ENCODE data around the gene NUP93.

Gene NUP93

GRCh38 chr16:56824804-56825203 is 94.9 kb downstream of the NUP93 start:
- no peak for TF ChIP-seq CTCF (IDR thresholded peaks at IDR 0.05; ENCODE audit: low read depth, low read length, missing control alignments)
- in situ Hi-C loops (cut with HindIII; ENCODE audit: low sequenced_read_pairs): no loop called here
- DNase-seq (ENCODE audit: low read depth): no peak
- no peak overlapping the region for H3K4me3 ChIP-seq (ENCODE audit: low read depth, low read length)

GRCh38 chr16:56825826-56826225 is 95.9 kb downstream of the NUP93 start:
- no peak overlapping the region for H3K4me3 ChIP-seq (ENCODE audit: low read depth, low read length)
- TF ChIP-seq CTCF (IDR thresholded peaks at IDR 0.05; ENCODE audit: low read depth, low read length, missing control alignments): no peak
- DNase-seq (ENCODE audit: low read depth): no peak
- in situ Hi-C loops (cut with HindIII; ENCODE audit: low sequenced_read_pairs): no loop called here

GRCh38 chr16:56828647-56829046 is 98.7 kb downstream of the NUP93 start:
- no peak overlapping the region for H3K4me3 ChIP-seq (ENCODE audit: low read depth, low read length)
- in situ Hi-C loops (cut with HindIII; ENCODE audit: low sequenced_read_pairs): no loop called here
- TF ChIP-seq CTCF (IDR thresholded peaks at IDR 0.05; ENCODE audit: low read depth, low read length, missing control alignments): no peak
- no peak for DNase-seq (ENCODE audit: low read depth)

GRCh38 chr16:56830669-56831068 is 100.7 kb downstream of the NUP93 start:
- no peak for TF ChIP-seq CTCF (IDR thresholded peaks at IDR 0.05; ENCODE audit: low read depth, low read length, missing control alignments)
- DNase-seq (ENCODE audit: low read depth): no peak
- in situ Hi-C loops (cut with HindIII; ENCODE audit: low sequenced_read_pairs): no loop called here
- H3K4me3 ChIP-seq (ENCODE audit: low read depth, low read length): no peak overlapping the region

GRCh38 chr16:56832768-56833167 is 102.8 kb downstream of the NUP93 start:
- no peak for DNase-seq (ENCODE audit: low read depth)
- in situ Hi-C loops (cut with HindIII; ENCODE audit: low sequenced_read_pairs): no loop called here
- TF ChIP-seq CTCF (IDR thresholded peaks at IDR 0.05; ENCODE audit: low read depth, low read length, missing control alignments): no peak
- H3K4me3 ChIP-seq (ENCODE audit: low read depth, low read length): no peak overlapping the region

- TF ChIP-seq CTCF (IDR thresholded peaks at IDR 0.05; ENCODE audit: low read depth, low read length, missing control alignments): no peak
- H3K4me3 ChIP-seq (ENCODE audit: low read depth, low read length): no peak overlapping the region
- in situ Hi-C loops (cut with HindIII; ENCODE audit: low sequenced_read_pairs): no loop called here
- no peak for DNase-seq (ENCODE audit: low read depth)
Observed at GRCh38 chr16:56833243-56833970, 103.5 kb downstream of the NUP93 start.
